RWPE1 (cell line): Measurements from ENCODE around the gene RGS6.

Experiments used
- CTCF ChIA-PET: fragments of 350-600 bp; sonication (Branson Sonifier 250); formaldehyde crosslinking; extraction: SDS; loops from one replicate; lab custom pipeline; 2021; lab: Yijun Ruan, JAX
- POLR2A ChIA-PET: fragments of 400-600 bp; formaldehyde crosslinking; extraction: SDS; loops from one replicate; lab custom pipeline; 2020; ENCODE audit warnings: antibody characterized with exemption; ENCODE audit not compliant: low non-redundant PET; lab: Yijun Ruan, JAX
- DNase-seq: peaks from one replicate; pipeline ENCODE4 v3.0.0; 2012; ENCODE audit warnings: low spot score
- H3K27ac ChIP-seq: fragments of 450-650 bp; 2 replicates; pipeline ENCODE4 v1.5.1; 2017
- TF ChIP-seq, protein P1 (sequence below): fragments of 450-650 bp; conservative IDR thresholded peaks from 2 replicates; pipeline ENCODE4 v1.5.1; 2017; ENCODE audit warnings: low read depth, mild to moderate bottlenecking

Gene RGS6

DNA sequence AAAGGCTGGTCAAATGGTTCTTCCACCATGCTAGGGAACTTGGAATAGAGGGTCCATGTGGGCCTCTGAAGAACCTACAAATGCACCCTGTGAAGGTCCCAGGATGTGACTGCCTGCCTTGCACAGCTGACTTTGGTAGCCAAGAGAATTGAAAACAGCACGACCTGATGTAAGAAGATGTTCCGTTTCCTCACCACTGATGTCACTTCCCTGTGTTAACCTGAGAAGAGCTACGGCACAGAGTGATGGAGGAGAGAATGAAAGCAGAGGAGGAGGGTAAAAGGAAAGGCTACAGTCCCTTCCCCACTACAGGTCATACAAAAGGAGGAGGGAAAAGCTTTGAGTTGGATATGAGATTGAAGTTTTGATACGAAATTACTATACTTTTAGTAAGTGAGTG is 328.8 kb downstream of the RGS6 start:
- no peak for DNase-seq
- POLR2A ChIA-PET: no interaction called here
- CTCF ChIA-PET: no interaction called here
- TF ChIP-seq, protein P1, sequence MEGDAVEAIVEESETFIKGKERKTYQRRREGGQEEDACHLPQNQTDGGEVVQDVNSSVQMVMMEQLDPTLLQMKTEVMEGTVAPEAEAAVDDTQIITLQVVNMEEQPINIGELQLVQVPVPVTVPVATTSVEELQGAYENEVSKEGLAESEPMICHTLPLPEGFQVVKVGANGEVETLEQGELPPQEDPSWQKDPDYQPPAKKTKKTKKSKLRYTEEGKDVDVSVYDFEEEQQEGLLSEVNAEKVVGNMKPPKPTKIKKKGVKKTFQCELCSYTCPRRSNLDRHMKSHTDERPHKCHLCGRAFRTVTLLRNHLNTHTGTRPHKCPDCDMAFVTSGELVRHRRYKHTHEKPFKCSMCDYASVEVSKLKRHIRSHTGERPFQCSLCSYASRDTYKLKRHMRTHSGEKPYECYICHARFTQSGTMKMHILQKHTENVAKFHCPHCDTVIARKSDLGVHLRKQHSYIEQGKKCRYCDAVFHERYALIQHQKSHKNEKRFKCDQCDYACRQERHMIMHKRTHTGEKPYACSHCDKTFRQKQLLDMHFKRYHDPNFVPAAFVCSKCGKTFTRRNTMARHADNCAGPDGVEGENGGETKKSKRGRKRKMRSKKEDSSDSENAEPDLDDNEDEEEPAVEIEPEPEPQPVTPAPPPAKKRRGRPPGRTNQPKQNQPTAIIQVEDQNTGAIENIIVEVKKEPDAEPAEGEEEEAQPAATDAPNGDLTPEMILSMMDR: no peak
- H3K27ac ChIP-seq: no peak overlapping the region

- no peak for DNase-seq
- ChIA-PET CTCF (no interaction called here), POLR2A (no interaction called here)
- TF ChIP-seq, protein P1: no peak
- no peak overlapping the region for H3K27ac ChIP-seq
Measured at GRCh38 chr14:72262771-72263170, 330.5 kb downstream of the RGS6 start.

DNA sequence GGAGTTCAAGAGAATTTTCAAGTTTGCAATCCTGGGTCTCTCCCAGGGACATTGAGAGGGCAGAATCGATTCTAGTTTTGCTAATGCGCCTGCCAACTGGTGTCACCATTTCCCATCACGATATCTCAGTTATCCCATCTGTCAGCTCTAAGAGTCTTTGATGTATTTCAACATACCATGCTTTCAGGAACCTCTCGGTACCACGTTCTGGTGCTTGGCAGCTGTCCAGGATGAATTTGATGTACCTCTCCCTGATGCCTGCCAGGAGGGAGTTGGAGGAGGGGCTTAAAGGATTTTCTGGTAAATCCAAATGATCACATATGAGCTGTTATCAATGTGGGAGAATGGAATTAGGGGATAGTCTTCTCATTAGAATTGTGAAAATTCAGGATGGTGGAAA is 332.5 kb downstream of the RGS6 start:
- H3K27ac ChIP-seq: no peak overlapping the region
- DNase-seq: no peak
- POLR2A ChIA-PET: no interaction called here
- CTCF ChIA-PET: no interaction called here
- TF ChIP-seq, protein P1: no peak

GRCh38 chr14:72270147-72270727 is 338.0 kb downstream of the RGS6 start:
- DNase-seq: no peak
- no peak overlapping the region for H3K27ac ChIP-seq
- CTCF ChIA-PET: no interaction called here
- POLR2A ChIA-PET: no interaction called here
- TF ChIP-seq, protein P1: no peak

DNA sequence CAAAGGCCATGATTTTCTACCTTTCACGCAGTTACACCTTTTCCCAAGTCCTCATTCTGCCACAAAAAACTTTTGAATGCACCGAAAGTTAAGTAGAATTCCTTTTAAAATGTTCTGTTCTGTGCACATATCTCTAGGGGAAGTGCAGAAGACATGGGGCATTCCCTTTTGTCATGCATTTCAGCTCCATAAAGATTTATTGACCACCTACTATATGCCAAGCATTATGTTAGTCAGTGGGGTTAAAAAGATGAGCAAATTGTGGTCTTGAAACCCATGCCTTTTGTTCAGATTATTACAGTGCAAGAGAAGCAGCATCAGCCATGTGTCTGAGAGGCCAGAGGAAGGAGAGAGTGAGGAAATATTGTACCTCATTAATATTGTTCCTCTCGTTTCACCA is 338.5 kb downstream of the RGS6 start:
- DNase-seq: no peak
- H3K27ac ChIP-seq: no peak overlapping the region
- ChIA-PET POLR2A (no interaction called here), CTCF (no interaction called here)
- TF ChIP-seq, protein P1: no peak

- ChIA-PET CTCF (no interaction called here), POLR2A (no interaction called here)
- no peak overlapping the region for H3K27ac ChIP-seq
- TF ChIP-seq, protein P1: no peak
- DNase-seq: no peak
Measured at GRCh38 chr14:72275242-72275641, 343.0 kb downstream of the RGS6 start.
